Nephron progenitor cell (in vitro differentiated cells): Measurements from ENCODE around the gene ESPN.

ENCODE experiments used
- DNase-seq: peaks from one replicate; pipeline ENCODE4 v3.0.0; 2021
- H3K27ac Mint-ChIP-seq: 2 replicates; pipeline ENCODE4 v1.8.0; 2021; ENCODE audit warnings: mild to moderate bottlenecking, moderate library complexity, mixed read lengths
- H3K27me3 Mint-ChIP-seq: 2 replicates; pipeline ENCODE4 v1.8.0; 2021; ENCODE audit warnings: mild to moderate bottlenecking, low read depth, mixed read lengths; ENCODE audit not compliant: poor library complexity
- H3K36me3 Mint-ChIP-seq: 2 replicates; pipeline ENCODE4 v1.8.0; 2021; ENCODE audit warnings: low read depth, mixed read lengths
- H3K4me1 Mint-ChIP-seq: 2 replicates; pipeline ENCODE4 v1.8.0; 2021; ENCODE audit warnings: mixed read lengths
- H3K4me3 Mint-ChIP-seq: 2 replicates; pipeline ENCODE4 v1.8.0; 2021; ENCODE audit warnings: mild to moderate bottlenecking, moderate library complexity, mixed read lengths
- H3K9me3 Mint-ChIP-seq: 2 replicates; pipeline ENCODE4 v1.8.0; 2021; ENCODE audit warnings: mild to moderate bottlenecking, moderate library complexity, mixed read lengths
- TF ChIP-seq, protein P1 (sequence below): fragments of 200-600 bp; sonication (generic); IDR thresholded peaks from 2 replicates; pipeline ENCODE4 v1.5.0; 2021; ENCODE audit warnings: antibody characterized with exemption

ESPN gene

DNA sequence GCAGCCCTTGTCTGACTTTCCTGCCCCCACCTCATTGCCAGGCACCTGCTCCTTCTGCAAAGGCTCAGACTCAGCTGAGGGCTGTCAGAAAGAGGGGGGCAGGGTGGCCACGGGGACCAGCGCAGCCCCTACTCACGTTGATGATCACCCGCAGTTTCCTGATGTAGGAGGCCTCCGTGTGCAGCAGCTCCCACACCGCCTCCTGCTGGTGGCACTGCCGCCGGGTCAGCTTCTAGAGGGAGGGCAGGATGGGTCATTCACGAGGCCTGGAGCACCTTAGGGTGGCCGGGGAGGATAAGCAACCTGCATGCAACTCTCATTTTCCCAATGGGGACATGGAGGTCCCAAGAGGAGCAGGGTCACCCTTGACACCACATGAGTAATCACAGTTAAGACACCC is 47.8 kb downstream of the ESPN start:
- peaks cover 17% of the 10 kb centered on the region for H3K36me3 Mint-ChIP-seq
- no peak overlapping the region for H3K4me3 Mint-ChIP-seq
- no peak for DNase-seq
- TF ChIP-seq, protein P1, sequence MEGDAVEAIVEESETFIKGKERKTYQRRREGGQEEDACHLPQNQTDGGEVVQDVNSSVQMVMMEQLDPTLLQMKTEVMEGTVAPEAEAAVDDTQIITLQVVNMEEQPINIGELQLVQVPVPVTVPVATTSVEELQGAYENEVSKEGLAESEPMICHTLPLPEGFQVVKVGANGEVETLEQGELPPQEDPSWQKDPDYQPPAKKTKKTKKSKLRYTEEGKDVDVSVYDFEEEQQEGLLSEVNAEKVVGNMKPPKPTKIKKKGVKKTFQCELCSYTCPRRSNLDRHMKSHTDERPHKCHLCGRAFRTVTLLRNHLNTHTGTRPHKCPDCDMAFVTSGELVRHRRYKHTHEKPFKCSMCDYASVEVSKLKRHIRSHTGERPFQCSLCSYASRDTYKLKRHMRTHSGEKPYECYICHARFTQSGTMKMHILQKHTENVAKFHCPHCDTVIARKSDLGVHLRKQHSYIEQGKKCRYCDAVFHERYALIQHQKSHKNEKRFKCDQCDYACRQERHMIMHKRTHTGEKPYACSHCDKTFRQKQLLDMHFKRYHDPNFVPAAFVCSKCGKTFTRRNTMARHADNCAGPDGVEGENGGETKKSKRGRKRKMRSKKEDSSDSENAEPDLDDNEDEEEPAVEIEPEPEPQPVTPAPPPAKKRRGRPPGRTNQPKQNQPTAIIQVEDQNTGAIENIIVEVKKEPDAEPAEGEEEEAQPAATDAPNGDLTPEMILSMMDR = no peak
- peaks cover 23% of the 10 kb centered on the region for H3K4me1 Mint-ChIP-seq
- H3K27me3 Mint-ChIP-seq = peaks cover 16% of the 10 kb centered on the region
- H3K9me3 Mint-ChIP-seq = no peaks in the 10 kb centered on the region
- no peak overlapping the region for H3K27ac Mint-ChIP-seq

DNA sequence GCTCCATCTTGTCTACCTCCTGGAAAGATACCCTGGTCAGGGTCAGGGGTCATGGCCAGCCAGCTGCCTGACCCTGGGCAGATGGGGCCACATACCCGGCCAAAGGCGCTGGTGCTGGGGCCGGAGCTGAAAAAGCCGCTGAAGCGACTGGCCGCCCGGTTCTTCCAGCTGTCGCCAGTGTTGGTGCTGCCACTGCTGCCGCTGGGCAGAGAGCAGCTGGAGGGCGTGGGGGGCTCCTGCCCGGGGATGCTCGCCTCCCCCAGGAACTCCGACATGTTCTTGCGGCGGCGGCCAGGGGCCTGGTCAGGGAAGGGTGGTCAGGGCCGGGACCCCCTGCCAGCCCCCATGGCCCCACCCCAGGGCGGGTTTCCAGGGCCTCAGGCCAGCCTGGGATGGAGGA is 48.6 kb downstream of the ESPN start:
- Mint-ChIP-seq H3K4me3 (no peak overlapping the region), H3K27me3 (peaks cover 11% of the 10 kb centered on the region), H3K36me3 (peaks cover 17% of the 10 kb centered on the region), H3K9me3 (no peaks in the 10 kb centered on the region), H3K27ac (no peak overlapping the region), H3K4me1 (peaks cover 31% of the 10 kb centered on the region)
- DNase-seq = no peak
- TF ChIP-seq, protein P1 = no peak

DNA sequence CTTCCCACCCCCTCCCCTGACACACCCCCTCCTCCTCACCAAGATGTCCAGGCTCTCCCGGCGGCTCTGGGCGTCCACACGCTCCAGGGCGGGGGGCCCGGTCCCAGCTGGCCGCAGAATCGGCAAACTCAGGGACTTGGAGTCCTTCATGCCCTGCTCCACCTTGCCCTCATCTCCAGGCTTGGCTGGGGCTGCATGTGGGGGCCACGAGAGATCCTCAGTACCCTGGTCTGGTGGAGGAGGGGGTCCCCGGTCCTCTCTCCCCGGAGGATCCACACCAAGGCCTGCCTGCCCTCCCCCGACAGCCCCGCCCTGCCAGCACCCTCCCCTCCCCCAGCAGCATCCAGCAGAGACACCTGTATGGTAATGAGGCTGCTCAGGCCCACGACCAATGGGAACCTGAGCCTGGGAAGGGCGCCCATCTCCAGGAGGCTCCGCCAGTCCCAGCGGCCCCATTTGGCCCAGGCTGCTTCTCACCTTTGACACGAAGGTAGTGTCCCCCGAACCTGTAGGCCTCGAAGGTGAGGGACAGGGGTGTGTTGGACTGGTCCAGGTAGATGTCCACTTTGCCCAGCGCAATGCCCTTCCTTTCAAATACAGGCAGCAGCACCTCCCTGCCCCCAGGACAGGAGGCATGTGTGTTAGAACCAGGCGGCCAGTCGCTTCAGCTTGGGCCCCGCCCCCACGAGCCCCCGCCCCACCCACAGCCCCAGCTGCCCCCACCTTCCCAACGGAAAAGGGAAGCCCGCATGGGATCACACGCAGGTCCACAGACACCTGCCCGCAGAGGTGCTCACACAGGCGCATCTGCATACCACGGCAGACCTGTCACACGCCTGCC is 49.6 kb downstream of the ESPN start:
- no peak for DNase-seq
- Mint-ChIP-seq H3K27me3 (peaks cover 10% of the 10 kb centered on the region), H3K9me3 (no peaks in the 10 kb centered on the region), H3K4me3 (no peak overlapping the region), H3K27ac (no peak overlapping the region), H3K4me1 (peaks cover 41% of the 10 kb centered on the region), H3K36me3 (peaks cover 18% of the 10 kb centered on the region)
- TF ChIP-seq, protein P1 = no peak

- Mint-ChIP-seq H3K4me3 (no peak overlapping the region), H3K36me3 (peaks cover 17% of the 10 kb centered on the region), H3K27me3 (peaks cover 10% of the 10 kb centered on the region), H3K4me1 (peaks cover 41% of the 10 kb centered on the region), H3K9me3 (no peaks in the 10 kb centered on the region), H3K27ac (no peak overlapping the region)
- DNase-seq = no peak
- TF ChIP-seq, protein P1 = no peak
Measured at GRCh38 chr1:6474815-6475282, 50.3 kb downstream of the ESPN start.

GRCh38 chr1:6475381-6476133 is 51.0 kb downstream of the ESPN start:
- DNase-seq = peak; percentile 76
- peaks cover 17% of the 10 kb centered on the region for H3K36me3 Mint-ChIP-seq
- TF ChIP-seq, protein P1 = peak; percentile 90
- peaks cover 10% of the 10 kb centered on the region for H3K27me3 Mint-ChIP-seq
- no peak overlapping the region for H3K27ac Mint-ChIP-seq
- H3K9me3 Mint-ChIP-seq = no peaks in the 10 kb centered on the region
- H3K4me3 Mint-ChIP-seq = no peak overlapping the region
- peaks cover 41% of the 10 kb centered on the region for H3K4me1 Mint-ChIP-seq
